Panc1 (cell line): ENCODE measurements around the gene MMP21. TPM values are rescaled to one million over a fixed set of nuclear protein-coding genes. Genes with fewer than 3 reads are reported as not detected.

Experiments used
- ATAC-seq: fragments of 200-7000 bp; cut with Tn5 transposase; 2 replicates; pipeline ENCODE4 v1.9.1; 2020; ENCODE audit warnings: mild to moderate bottlenecking, moderate library complexity
- BruUV-seq: library from RNA; stranded (reverse); fragments of 400-500 nt; replicated peaks from 2 replicates; lab custom pipeline; 2021; lab: Mats Ljungman, UMichigan
- CTCF ChIA-PET: fragments of 300-600 bp; sonication (Branson Sonifier 250); formaldehyde crosslinking; loops from one replicate; lab custom pipeline; 2022; ENCODE audit warnings: antibody characterized with exemption; lab: Charles Lee
- POLR2A ChIA-PET: fragments of 300-600 bp; sonication (Branson Sonifier 250); formaldehyde crosslinking; loops from one replicate; lab custom pipeline; 2022; ENCODE audit warnings: antibody characterized with exemption; lab: Charles Lee
- DNase-seq: peaks from one replicate; pipeline ENCODE4 v3.0.0-alpha.2; 2010; ENCODE audit warnings: low read depth, low spot score
- H3K27ac ChIP-seq: 2 replicates; pipeline ENCODE4 v1.5.1; 2011; ENCODE audit warnings: mild to moderate bottlenecking, low read length, inconsistent platforms
- H3K27me3 ChIP-seq: fragments of 200-500 bp; sonication (Bioruptor generic); 2 replicates; pipeline ENCODE4 v1.6.0; 2014; ENCODE audit warnings: low read length, inconsistent platforms; ENCODE audit not compliant: control insufficient read depth, insufficient read depth
- H3K36me3 ChIP-seq: fragments of 200-500 bp; sonication (Bioruptor generic); 2 replicates; pipeline ENCODE4 v1.5.1; 2014; ENCODE audit warnings: inconsistent platforms, mild to moderate bottlenecking, low read length, moderate library complexity; ENCODE audit not compliant: control insufficient read depth, insufficient read depth
- H3K4me1 ChIP-seq: 2 replicates; pipeline ENCODE4 v1.5.1; 2011; ENCODE audit warnings: inconsistent platforms, mild to moderate bottlenecking, low read length, moderate library complexity; ENCODE audit not compliant: control insufficient read depth, insufficient read depth
- H3K4me3 ChIP-seq, 2 experiments: 2 replicates each; pipeline ENCODE4 v1.5.1; 2011 to 2012; ENCODE audit warnings: low read depth in 2 of 2, low read length in 2 of 2, mild to moderate bottlenecking in 2 of 2, inconsistent platforms in 1 of 2, moderate library complexity in 1 of 2
- H3K9me3 ChIP-seq: fragments of 200-500 bp; sonication (Bioruptor generic); 2 replicates; pipeline ENCODE4 v1.5.1; 2014; ENCODE audit warnings: low read depth, mild to moderate bottlenecking, inconsistent platforms, low read length, moderate library complexity; ENCODE audit not compliant: control insufficient read depth, insufficient read depth
- POLR2AphosphoS5 ChIP-seq: IDR thresholded peaks from 2 replicates; pipeline ENCODE4 v1.6.1; 2012; ENCODE audit warnings: mild to moderate bottlenecking, low read depth, low read length, moderate library complexity
- SIN3A ChIP-seq: IDR thresholded peaks from 2 replicates; pipeline ENCODE4 v1.6.1; 2012; ENCODE audit warnings: low read depth, mild to moderate bottlenecking, low read length, moderate library complexity, borderline replicate concordance; ENCODE audit not compliant: insufficient read depth
- TCF7L2 ChIP-seq: IDR thresholded peaks from 2 replicates; pipeline ENCODE4 v1.6.1; 2011; ENCODE audit warnings: mild to moderate bottlenecking, low read depth, low read length, inconsistent platforms
- in situ Hi-C: cut with HindIII; loops from 2 replicates; pipeline ENCODE4 v1.10.0; 2016; ENCODE audit warnings: low sequenced_read_pairs, low pct_unique_long_range_greater_than_20kb
- intact Hi-C: fragments of 100-400 bp; cut with micrococcal nuclease; formaldehyde crosslinking; loops from one replicate; pipeline ENCODE4 v1.10.0; 2022; ENCODE audit not compliant: unreplicated experiment
- total RNA-seq: library from RNA; stranded (reverse); gene quantifications from one replicate; pipeline ENCODE4 v1.2.1, GENCODE V29; 2021; ENCODE audit not compliant: unreplicated experiment
- TF ChIP-seq, protein P1 (sequence below): fragments of 450-650 bp; IDR thresholded peaks from 2 replicates; pipeline ENCODE4 v1.5.1; 2017; ENCODE audit warnings: mild to moderate bottlenecking
- TF ChIP-seq, protein P2 (sequence below), 2 experiments: IDR thresholded peaks; 2 replicates each; pipeline ENCODE4 v1.6.1; 2011 to 2012; ENCODE audit warnings: low read depth in 2 of 2, control low read depth in 1 of 2, low read length in 1 of 2, mild to moderate bottlenecking in 1 of 2, moderate library complexity in 1 of 2; ENCODE audit not compliant: insufficient read depth in 1 of 2

Gene MMP21
- total RNA-seq, 1 experiment from 2014 or later, result not detected

GRCh38 chr10:125739994-125740679, 35.5 kb downstream of the MMP21 start:
- no peaks in the 10 kb centered on the region for H3K4me1 ChIP-seq
- no peaks in the 10 kb centered on the region for H3K27me3 ChIP-seq
- peaks cover 67% of the 10 kb centered on the region for H3K36me3 ChIP-seq
- no peak for DNase-seq
- TF ChIP-seq, protein P1, sequence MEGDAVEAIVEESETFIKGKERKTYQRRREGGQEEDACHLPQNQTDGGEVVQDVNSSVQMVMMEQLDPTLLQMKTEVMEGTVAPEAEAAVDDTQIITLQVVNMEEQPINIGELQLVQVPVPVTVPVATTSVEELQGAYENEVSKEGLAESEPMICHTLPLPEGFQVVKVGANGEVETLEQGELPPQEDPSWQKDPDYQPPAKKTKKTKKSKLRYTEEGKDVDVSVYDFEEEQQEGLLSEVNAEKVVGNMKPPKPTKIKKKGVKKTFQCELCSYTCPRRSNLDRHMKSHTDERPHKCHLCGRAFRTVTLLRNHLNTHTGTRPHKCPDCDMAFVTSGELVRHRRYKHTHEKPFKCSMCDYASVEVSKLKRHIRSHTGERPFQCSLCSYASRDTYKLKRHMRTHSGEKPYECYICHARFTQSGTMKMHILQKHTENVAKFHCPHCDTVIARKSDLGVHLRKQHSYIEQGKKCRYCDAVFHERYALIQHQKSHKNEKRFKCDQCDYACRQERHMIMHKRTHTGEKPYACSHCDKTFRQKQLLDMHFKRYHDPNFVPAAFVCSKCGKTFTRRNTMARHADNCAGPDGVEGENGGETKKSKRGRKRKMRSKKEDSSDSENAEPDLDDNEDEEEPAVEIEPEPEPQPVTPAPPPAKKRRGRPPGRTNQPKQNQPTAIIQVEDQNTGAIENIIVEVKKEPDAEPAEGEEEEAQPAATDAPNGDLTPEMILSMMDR, result no peak
- TF ChIP-seq, protein P2, sequence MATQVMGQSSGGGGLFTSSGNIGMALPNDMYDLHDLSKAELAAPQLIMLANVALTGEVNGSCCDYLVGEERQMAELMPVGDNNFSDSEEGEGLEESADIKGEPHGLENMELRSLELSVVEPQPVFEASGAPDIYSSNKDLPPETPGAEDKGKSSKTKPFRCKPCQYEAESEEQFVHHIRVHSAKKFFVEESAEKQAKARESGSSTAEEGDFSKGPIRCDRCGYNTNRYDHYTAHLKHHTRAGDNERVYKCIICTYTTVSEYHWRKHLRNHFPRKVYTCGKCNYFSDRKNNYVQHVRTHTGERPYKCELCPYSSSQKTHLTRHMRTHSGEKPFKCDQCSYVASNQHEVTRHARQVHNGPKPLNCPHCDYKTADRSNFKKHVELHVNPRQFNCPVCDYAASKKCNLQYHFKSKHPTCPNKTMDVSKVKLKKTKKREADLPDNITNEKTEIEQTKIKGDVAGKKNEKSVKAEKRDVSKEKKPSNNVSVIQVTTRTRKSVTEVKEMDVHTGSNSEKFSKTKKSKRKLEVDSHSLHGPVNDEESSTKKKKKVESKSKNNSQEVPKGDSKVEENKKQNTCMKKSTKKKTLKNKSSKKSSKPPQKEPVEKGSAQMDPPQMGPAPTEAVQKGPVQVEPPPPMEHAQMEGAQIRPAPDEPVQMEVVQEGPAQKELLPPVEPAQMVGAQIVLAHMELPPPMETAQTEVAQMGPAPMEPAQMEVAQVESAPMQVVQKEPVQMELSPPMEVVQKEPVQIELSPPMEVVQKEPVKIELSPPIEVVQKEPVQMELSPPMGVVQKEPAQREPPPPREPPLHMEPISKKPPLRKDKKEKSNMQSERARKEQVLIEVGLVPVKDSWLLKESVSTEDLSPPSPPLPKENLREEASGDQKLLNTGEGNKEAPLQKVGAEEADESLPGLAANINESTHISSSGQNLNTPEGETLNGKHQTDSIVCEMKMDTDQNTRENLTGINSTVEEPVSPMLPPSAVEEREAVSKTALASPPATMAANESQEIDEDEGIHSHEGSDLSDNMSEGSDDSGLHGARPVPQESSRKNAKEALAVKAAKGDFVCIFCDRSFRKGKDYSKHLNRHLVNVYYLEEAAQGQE (IDR thresholded peaks at IDR 0.05; ENCODE audit: insufficient read depth in 1 of 2, low read depth in 2 of 2, low read length in 1 of 2), result no peak
- TF ChIP-seq SIN3A (no peak), POLR2AphosphoS5 (no peak), TCF7L2 (no peak)
- no TSS peak for BruUV-seq
- POLR2A ChIA-PET, result no interaction called here
- intact Hi-C loops (no loop called here), in situ Hi-C loops (no loop called here)
- CTCF ChIA-PET, result no interaction called here
- no peaks in the 10 kb centered on the region for H3K9me3 ChIP-seq
- ATAC-seq, result no peak
- H3K4me3 ChIP-seq, result no peak overlapping the region
- no peak overlapping the region for H3K27ac ChIP-seq

DNA sequence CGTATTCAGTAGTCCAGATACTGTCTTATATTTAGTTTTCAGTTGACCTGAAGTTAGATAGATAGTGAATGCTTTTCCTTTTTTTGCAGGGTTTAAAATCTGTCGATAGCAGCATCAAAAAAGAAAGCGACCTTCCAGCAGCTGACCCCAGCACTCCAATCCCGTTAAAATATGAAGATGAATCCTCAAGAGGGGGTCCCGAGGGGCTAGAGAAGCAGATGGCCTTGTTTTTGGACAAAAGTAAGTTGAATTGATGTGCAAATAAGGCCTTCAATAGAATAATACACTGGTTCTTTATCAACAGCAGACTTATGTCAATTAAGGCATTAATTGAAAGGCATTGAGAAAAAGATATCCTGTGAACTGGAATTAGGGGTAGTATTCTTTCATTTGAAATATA, 37.4 kb downstream of the MMP21 start:
- Histone ChIP-seq H3K27ac (no peak overlapping the region), H3K4me3 (no peak overlapping the region), H3K4me1 (no peaks in the 10 kb centered on the region), H3K9me3 (no peaks in the 10 kb centered on the region), H3K27me3 (no peaks in the 10 kb centered on the region), H3K36me3 (peaks cover 82% of the 10 kb centered on the region)
- ChIA-PET CTCF (no interaction called here), POLR2A (interaction anchor here (0.7 kb wide), 1 partner anchor 71 kb away, joined by 4 read pairs; no protein-coding TSS in a partner anchor)
- DNase-seq (no peak), ATAC-seq (no peak)
- intact Hi-C loops (no loop called here), in situ Hi-C loops (no loop called here)
- no TSS peak for BruUV-seq
- no peak for TF ChIP-seq SIN3A
- TF ChIP-seq, protein P2 (IDR thresholded peaks at IDR 0.05; ENCODE audit: insufficient read depth in 1 of 2, low read depth in 2 of 2, low read length in 1 of 2), result no peak
